ENCODE results near the gene FARP1. TPM values are rescaled to one million over a fixed set of nuclear protein-coding genes. Genes with fewer than 3 reads are reported as not detected.
A peak's percentile ranks its signal among the peaks of the same experiment; 100 is the strongest.

The FARP1 gene
- total and polyA plus RNA-seq, 2 of the 13 experiments (the other 11 are each of a cell fraction or from before 2014, with no cell fraction given) = 70.6 to 126 TPM

- no peak for TF ChIP-seq CREB1 (IDR thresholded peaks at IDR 0.05)
- peak; percentile 54; the same call in 1 of the 2 replicates for TF ChIP-seq CREB1 (CRISPR knock-in tag; IDR thresholded peaks at IDR 0.05)
- peak; percentile 44; the same call in 1 of the 2 replicates for TF ChIP-seq TFAP4 (IDR thresholded peaks at IDR 0.05; ENCODE audit: borderline replicate concordance, low read depth)
- 0 out of 2 replicates have a peak, but pooled peaks have one; percentile 35 for TF ChIP-seq SMAD3 (CRISPR knock-in tag; IDR thresholded peaks at IDR 0.05)
- 0 out of 2 replicates have a peak, but pooled peaks have one; percentile 26 for TF ChIP-seq HOXA5 (CRISPR knock-in tag; IDR thresholded peaks at IDR 0.05)
- peak; percentile 59; the same call in 1 of the 2 replicates for TF ChIP-seq YEATS4 (CRISPR knock-in tag; IDR thresholded peaks at IDR 0.05; ENCODE audit: borderline replicate concordance)
- TF ChIP-seq SPEN (CRISPR knock-in tag; IDR thresholded peaks at IDR 0.05; ENCODE audit: low read depth) = peak; percentile 51; the same call in 1 of the 2 replicates
- TF ChIP-seq DRAP1 (CRISPR knock-in tag; IDR thresholded peaks at IDR 0.05) = peak; percentile 56; the same call in 1 of the 2 replicates
- no peak for TF ChIP-seq ZNF3 (CRISPR knock-in tag; IDR thresholded peaks at IDR 0.05)
- TF ChIP-seq PAXIP1 (CRISPR knock-in tag; conservative IDR thresholded peaks at IDR 0.05) = peak; percentile 65
- TF ChIP-seq ZNF598 (CRISPR knock-in tag; IDR thresholded peaks at IDR 0.05; ENCODE audit: borderline replicate concordance) = peak; percentile 57; the same call in 1 of the 2 replicates
- TF ChIP-seq ARID4A (CRISPR knock-in tag; IDR thresholded peaks at IDR 0.05; ENCODE audit: borderline replicate concordance) = peak; percentile 83
- peak; percentile 23; the same call in 1 of the 2 replicates for TF ChIP-seq NFKB2 (CRISPR knock-in tag; IDR thresholded peaks at IDR 0.05; ENCODE audit: borderline replicate concordance)
- TF ChIP-seq CCAR2 (optimal IDR thresholded peaks at IDR 0.05; ENCODE audit: low read depth, low read length) = no peak
- TF ChIP-seq MIER3 (CRISPR knock-in tag; IDR thresholded peaks at IDR 0.05; ENCODE audit: borderline replicate concordance) = peak; percentile 84; the same call in 1 of the 2 replicates
- TF ChIP-seq CCDC6 (CRISPR knock-in tag; IDR thresholded peaks at IDR 0.05) = peak; percentile 51; the same call in 1 of the 2 replicates
- TF ChIP-seq SRY (CRISPR knock-in tag; IDR thresholded peaks at IDR 0.05) = peak; percentile 60; the same call in 1 of the 2 replicates
- peak; percentile 55 for TF ChIP-seq ZNF784 (CRISPR knock-in tag; IDR thresholded peaks at IDR 0.05; ENCODE audit: borderline replicate concordance)
Observed at GRCh38 chr13:98267080-98267912, 124.4 kb downstream of the FARP1 start (continued).

All from HepG2 (cell line).